Measurements from ENCODE around the gene POLR1A.

The POLR1A gene

DNA sequence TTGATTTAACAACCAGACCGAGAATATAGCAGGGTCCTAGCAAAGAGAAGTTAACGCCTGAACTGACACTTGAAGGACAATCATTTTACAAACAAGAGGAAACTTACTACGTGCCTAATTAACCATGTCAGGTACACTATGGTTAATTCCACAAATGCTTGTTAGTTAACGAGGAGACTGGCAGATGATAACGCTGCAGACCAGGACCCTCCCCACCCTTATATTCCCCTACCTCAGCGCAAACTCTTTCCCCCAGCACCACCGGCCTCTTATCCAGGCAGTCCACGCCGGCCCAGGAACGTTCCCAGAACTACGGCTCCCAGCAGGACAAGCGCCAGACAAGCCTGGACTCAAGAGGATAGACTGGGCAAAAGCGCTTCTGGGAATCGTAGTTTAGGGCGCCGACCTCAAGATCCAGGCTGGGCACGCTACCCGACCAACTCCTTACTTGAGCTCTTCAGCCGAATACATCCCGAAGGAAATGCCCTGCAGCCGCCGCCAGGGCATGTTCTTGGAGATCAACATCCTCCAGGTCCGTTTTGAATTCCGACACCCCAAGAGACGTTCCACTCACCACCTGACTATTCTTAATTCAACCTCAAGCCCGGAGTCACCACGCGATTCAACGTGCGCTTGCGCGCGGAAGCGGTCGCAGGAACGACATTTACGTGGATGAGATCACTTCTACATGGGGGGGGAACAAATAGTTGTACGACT, at the start of gene POLR1A:
Gene POLR1A (minus strand): TSS at position 635 of the 717 bp plus-strand sequence. CDS start 110 bp downstream, at position 525.
- DNase-seq, result peak; percentile 71

DNA sequence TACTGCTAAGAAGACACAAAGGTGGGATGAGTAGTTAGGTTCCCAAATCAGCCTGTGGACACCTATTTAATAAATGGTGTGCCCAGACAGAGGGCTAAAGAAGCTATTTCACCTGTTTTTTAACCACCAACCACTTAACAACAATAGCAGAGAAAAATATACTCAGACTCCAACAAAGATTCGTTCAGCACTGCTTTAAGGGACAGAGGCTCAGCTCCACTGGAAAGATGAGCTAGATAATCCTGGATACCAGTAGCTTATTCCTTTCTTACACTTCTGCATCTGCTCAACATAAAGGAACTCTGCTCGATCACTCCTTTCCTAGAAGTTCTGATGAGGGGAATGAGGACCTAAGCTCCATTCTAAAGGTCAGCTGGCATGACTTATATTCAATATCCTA, 44.8 kb upstream of the POLR1A start:
- no peak for DNase-seq

DNA sequence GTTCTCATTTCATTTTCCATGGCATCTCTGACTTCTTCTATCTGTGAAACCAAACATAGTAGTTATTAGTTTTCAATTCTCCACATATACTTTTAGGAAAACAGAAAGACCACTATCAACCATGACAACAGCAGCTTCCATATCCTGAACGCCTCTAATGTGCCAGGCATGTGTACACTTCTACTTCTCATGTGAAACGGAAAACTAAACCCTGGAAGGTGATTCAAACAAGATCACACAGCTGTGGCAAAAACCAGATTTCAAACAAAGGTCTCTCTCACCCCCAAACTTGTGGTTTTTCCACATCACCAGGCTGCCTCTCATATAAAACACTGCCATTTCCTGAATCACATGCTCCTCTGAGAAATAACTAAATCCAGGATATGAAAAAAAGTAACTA, 42.1 kb upstream of the POLR1A start:
- no peak for DNase-seq

DNA sequence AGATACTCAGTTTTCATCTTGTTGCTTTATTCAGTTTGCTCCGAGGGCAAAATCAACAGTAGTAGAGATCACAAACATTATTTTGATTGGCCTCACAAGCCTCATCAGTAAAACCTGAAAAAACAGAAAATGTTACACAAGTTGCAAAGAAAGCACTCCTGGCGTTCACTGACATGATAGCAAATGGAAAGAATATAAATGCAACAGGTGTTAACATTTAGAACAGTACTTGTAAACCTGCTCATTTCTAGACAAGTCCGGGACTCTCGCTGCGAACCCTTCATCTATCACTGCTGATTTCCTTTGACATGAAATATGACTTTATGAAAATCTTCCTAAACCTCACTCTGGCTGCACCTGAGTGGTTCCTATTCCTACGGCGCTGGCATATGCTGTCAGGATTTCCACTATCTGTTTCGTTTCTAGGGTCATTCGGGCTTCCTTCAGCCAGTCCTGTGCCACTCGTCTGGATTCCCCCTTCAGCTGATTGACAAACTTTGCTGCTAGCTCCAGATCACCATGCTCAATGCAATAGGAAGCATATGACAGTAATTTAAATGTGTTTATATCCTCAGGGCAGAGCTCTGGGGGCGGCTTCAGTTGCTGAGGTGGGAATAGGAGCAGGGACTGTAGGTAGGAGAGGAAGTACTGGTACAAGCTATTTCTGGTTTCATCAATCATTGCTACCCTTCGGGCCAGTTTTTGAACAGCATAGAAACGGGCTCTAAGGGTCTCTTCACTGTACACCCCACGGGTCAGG, 38.4 kb upstream of the POLR1A start:
- DNase-seq, result no peak

DNA sequence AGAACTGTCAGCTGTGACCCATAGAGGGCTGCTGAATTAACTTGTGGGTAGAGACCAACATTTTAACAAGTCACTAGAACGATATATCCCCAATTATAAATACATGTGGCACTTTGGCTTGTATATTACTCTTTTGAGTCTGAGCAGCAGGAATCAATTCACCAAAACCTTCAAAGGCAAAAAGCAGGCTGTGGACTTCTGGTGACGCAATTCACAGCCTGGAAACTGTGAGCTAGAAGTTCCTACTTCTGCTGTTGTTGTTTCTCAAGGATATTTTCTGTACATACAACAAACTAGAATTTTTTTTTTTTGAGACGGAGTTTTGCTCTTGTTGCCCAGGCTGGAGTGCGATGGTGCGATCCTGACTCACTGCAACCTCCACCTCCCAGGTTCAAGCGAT, 37.6 kb upstream of the POLR1A start:
- DNase-seq, result no peak

DNA sequence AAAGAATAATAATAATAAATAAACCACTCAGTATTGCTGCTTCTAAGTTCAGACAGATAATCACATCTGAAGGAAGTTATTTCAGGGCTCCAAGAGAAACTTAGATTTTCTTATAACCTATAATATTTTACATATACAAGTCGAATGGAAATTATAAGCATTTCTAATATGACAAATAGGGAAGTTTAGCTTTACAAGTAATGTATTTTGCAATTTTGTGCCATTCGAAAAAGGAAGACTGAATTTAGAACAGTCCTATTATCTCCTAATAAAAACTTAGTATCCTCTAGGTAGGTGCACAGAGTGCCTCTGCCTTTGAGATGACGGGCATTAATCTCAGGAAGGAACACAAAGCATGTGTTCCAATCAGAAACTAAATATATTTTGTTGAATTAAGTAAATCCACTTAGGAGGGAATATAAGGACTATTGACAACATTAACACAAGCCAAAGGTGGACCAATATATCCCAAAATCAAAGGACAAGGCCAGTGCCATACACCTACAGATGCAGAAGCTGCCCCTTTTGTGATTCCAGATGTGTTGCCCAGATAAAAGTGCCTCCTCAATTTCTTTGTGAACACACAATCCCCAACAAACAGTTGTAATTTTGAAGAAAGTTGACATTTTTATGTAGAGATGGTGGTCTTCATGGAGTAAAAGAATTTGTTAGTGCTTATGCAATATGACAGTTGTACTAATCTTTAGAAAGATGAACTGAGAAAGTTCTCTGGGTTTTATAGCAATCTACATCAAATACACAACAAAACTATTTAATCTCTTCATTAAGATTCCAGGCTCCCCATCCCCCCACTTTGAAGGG, 37.0 kb upstream of the POLR1A start:
- no peak for DNase-seq

DNA sequence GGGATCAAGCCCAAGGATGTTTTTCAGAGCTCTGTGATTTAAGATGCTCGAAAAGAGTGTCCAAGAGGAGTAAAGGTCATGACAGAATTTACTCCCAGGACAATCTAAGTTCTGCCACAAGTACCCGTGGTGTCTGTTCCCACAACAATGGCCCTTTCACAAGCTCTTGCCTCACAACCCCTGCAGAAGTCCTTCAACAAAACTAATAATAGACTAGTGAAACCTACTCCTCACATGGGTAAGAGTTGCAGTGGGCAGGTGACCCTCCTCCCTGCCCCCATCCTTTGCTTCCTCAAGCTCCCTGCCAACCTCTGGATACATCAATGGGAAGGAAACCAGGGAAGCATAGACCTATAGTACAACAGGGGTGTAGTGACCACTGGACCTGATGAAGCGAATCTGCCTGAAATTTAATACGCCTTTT, 35.3 kb upstream of the POLR1A start:
- no peak for DNase-seq

DNA sequence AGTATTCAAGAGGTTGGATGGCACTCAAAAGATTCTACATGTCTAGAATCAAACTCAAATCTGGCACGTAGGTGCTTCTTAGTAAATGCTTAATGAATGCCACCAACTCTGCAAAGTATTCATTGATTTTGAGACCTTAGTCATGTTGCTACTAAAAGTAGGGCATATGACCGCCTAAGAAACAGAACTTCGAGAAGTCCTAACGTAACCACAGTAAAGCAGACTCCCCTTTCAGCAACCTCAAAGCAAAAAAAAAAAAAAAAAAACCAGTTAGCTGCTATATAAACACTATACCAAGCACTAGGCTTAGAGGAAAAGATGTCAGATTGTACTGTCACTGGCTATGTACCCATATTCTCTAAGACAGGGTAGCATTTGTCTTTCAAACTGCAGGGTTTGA, 34.3 kb upstream of the POLR1A start:
- DNase-seq, result no peak

DNA sequence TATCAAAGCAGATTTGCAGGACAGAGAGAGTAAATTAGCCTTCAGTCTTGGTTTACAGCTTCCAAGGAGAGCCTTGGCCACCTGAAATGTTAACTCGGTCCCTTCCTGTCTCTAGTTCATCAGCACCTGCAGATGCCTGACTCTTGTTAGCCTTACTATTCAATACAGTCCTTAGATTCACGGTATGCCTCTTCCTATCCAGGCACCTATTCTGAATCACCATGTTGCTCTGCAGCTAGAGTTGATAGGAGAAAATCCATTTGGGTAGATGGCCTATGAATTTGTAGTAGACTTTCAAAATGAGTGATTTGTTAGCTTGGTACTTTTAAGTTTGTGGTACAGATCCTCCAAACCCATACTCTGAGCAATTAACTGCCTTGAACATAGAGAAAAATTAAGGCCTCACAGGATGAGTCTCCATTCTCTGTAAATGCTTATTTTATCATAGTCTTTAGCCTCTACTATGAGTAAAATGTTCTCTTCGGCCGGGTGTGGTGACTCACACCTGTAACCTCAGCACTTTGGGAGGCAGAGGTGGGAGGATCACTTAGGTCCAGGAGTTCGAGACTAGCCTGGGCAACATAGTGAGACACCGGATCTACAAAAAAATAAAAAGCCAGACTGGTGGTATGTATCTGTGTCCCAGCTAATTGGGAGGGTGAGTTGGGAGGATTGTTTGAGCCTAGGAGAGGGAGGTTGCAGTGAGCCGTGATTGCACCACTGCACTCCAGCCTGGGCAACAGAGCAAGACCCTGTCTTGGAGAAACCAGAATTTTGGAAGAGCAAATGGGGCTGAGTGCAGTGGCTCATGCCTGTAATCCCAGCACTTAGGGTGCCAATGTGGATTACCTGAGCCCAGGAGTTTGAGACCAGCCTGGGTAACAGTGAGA, 33.3 kb upstream of the POLR1A start:
- DNase-seq, result no peak

DNA sequence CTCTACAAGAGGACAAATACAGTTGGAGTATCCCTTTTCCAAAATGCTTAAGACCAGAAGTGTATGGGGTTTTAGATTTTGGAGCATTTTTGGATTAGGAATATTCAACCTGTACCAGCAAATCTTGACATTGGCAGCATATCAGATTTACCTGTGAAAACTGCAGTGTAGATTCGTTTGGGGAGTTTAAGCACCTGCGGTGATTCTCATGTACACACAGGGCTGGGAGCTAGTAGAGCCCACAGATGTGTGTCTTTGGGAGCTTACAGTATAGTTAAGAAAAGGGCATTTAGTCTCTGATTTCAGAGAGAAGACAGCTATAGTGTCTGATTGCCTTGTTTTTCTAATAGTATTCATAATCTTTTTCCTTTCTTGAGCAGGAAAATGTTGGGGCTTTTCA, 30.5 kb upstream of the POLR1A start:
- DNase-seq, result no peak

DNA sequence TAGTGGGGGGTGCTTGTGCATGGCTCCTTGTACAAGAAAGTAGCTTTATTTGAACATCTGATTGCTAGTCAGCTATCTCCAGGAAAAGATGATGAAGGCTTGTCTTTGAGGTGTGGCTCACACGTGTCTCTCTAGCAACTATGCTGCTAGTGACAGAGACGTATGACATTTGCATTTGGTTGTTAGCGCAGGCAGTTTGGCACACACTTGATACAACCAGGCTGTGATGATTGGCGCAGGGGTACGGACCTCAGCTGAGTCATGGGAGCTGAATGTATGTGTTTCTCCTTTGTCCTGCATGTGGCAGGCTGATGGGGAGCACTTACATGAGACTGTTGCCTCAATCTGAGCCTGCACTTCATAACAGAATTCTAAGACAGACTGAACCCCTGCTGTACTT, 30.0 kb upstream of the POLR1A start:
- no peak for DNase-seq

DNA sequence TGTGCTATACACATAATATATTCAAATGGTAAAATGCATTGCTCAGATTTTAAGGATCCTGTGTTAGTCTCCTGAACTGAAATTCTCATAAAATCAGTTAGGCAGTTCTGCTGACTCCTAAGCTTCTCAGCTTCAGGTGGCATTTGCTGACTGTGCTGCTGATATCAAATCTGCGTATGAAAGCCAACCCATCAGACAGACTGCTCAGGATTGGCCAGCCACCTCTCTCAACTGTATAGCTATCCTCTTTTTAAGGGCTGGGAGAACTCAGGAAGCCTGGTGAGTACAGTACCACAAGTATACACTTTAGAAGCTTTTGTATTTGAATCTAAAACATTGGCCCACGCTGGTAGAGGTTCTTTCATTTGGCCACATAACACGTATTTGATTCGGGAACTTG, 29.0 kb upstream of the POLR1A start:
- DNase-seq, result no peak

DNA sequence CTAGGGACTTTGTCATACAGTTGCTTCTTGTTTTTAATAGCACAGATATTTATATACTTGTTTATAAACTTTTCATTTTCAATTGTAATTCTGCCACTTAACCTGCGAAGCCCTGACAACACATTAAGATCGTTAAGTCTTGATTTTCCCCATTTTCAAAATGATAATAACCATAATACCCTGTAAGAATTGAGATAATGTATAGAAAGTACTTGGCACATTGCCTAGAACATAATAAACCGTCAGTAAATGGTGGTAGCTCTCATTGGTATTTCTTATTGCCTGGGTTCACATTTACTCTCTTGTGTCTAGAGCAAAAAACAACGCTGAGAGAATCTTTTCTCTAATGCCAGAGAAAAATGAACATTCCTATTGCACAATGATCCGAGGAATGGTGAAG, 19.0 kb upstream of the POLR1A start:
- DNase-seq, result no peak

DNA sequence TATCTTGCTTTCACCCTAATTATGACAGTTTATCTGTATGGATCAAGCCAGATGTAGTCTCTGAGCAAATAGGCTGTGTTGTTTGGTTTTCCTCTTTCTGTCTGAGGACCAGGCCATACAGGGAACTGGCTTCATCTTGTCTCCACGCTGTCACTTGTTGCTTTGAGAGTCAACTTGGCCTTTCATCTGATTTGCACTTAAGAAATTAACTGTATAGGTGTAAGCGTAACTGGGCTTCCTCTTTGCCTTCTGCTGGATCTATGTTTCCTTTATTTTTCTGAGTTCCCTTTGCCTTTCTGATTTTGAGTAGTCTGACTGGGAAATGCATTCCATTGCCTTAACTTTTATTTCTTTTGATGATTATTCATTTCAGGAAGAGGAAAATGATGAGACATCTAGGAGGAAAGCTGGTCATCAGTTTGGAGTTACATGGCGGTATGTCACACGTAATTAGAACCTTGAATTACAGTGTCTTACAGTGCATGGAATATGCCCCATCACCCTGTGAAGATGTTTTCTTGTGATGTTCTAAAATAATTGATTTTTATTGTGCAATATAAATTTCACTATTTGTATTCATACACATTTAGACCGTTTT, 17.7 kb upstream of the POLR1A start:
- no peak for DNase-seq

DNA sequence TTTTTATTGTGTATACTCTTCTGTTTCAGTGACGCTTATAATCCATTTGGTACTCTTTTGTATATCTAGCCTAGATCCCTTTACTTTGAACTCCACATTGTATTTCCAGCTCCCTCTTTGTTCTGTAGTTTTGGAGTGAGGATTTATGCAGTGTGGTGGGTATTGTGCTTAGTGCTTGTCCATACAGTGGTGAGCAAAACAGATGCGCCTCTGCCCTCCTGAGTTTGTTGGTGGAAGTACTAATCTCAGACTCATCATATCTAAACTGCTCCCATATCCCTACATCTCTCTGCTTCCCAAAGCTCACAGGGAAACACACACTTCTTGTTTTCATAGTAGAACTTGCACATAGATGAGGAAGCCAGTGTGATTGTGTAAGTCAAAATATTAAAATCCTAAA, 12.4 kb upstream of the POLR1A start:
- no peak for DNase-seq

DNA sequence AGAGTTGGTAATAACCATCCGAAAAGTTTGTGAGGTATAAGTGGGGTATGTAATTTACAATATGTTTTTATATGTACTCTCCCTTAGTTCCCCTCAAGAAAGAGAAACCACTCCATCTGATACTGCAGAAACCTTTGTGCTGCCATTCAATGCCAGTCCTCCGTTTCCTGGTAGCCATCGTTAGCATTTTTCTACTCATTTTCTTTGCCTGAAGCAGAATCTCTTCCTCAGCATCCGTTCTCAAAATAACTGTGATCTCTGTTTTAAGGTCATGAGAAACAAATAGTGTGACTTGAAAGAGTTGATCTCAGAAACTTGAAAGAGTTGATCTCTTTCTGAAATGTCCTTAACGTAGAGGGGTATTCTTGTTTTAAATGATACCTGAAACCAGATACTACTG, 1.3 kb upstream of the POLR1A start:
- DNase-seq, result no peak

DNA sequence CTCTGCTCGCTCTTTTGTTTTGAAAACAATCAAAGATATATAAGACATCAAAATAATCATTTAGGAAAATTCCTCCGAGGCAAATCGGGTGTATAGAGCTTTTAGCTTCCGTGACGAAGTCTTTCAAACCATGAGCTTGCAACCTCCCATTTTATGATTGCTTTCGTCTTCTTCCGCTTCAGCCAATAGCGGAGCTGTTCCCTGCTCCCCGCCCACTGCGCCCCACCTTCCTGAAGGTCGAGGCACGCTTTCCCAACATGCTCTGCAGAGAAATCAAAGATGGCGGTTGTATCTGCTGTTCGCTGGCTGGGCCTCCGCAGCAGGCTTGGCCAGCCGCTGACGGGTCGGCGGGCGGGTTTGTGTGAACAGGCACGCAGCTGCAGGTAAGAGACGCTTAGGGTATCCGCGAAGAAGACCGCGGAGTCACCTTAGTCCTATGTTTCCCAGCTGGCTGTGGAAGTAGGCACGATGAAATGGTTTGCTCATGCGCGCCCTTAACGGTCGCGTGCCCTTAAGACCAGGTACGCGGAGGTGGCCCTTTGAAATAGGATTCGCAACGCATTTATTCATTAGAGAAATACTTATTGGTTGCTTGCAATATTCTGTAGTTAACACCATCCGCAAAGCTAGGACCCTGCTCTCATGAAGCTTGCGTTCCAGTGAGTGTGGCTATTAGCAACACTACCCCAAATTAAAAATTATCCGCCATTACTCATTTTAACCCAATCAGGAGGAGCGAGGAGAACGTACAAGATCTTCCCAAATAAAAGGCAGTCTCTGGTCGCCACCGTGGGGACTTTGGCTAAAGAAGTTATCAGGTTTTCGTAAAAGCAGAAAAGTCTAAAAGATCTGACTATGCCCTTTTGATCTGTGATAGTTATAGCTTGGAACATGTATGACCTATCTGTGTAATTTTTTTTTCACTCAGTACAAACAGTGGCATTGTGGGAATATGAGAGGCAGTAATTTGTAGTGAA, 571 bp upstream of the POLR1A start, which contains the start of gene PTCD3:
Gene PTCD3 (plus strand): TSS at position 267 of the 977 bp plus-strand sequence. CDS start 13 bp downstream, at position 280.
- DNase-seq, result peak; percentile 75

DNA sequence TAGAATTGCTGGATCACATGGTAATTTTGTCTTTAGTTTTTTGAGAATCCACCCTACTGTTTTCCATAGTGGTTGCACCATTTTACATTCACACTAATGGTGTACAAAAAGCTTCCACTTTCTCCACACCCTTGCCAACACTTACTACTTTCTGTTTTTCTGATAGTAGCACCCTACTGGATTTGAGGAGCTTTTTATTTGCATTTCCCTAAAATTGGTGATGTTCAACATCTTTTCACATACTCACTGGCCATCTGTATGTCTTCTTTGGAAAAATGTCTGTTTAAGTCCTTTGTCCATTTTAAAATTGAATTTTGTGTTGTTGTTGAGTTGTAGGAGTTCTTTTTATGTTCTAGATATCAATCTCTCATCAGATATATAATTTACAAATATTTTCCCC, 3.5 kb downstream of the POLR1A start:
- no peak for DNase-seq

DNA sequence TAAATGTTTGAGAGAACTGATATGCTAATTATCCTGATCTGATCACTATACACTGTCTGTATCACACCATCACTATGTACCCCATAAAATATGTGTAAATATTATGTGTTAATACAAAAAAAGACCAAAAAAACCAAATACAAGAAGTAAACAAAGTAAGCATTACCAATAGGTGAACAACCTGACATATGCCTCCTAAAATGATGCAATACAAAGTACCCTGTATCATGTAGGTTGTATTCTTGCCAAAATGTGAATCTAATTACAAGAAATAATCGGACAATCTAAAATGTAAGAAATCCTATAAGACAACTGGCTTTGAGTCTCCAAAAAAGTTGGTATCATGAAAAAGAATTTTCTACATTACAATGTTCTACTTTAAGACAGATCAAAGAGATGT, 7.8 kb downstream of the POLR1A start:
- no peak for DNase-seq

DNA sequence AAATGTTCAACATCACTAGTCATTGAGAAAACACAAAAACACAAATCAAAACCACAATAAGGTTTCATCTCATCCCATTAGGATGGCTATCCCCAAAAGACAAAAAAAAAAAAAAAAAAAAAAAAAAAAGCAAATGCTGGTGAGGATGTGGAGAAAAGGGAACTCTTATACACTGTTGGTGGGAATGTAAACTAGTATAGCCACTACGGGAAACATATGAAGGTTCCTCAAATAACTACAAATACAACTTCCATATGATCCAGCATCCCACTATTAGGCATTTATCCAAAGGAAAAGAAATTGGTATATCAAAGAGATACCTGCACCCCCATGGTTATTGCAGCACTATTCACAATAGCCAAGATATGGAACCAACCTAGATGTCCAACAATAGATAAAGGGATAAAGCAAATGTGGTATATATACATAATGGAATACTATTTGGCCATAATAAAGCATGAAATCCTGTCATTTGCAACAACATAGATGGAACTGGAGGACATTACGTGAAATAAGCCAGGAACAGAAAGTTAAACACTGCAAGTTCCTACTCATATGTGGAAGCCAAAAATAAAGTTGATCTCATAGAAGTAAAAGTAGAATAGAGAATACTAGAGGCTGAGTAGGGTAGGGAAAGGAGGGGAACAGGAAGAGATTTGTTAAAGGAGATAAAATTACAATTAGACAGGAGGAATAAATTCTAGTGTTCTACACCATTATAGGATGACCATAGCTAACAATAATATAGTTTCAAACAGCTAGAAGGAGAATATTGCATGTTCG, 8.4 kb downstream of the POLR1A start:
- DNase-seq, result no peak

Measured in NCI-H524 treated with DMSO at 0.1 percent for 48 hours (cell line).